ENCODE data around the gene APOL1. TPM values are rescaled to one million over a fixed set of nuclear protein-coding genes. Genes with fewer than 3 reads are reported as not detected.

APOL1 gene
- total and polyA plus RNA-seq, 4 donors: 7.7 to 129 (median 59.5) TPM

DNA sequence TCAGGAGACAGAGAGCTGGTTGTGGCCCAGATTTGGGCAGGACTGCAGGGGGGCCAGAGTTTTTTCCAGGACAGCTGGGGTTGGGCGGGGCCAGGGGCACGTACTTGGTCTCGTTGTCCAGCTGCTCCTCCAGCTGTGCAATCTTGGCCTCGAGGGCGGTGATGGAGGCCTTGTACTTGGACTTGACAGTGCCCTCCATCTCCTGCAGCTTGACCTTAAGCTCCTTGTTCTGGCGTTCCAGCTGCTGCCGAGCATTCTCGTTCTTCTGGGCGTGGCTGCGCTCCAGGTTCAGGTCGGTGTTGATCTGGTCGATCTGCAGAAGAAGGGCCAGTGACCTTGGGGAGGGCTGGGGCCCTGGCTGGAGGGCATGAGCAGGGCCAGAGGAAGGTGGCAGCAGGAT lies 32.1 kb downstream of the APOL1 start:
- Histone ChIP-seq H3K9me3 (ENCODE audit: control insufficient read depth in 4 of 4, low read length in 3 of 4) (no peaks in the 10 kb centered on the region), H3K27me3 (ENCODE audit: control insufficient read depth in 4 of 4, insufficient read depth in 4 of 4, low read length in 3 of 4) (no peaks in the 10 kb centered on the region), H3K4me1 (ENCODE audit: control insufficient read depth in 4 of 4, insufficient read depth in 4 of 4, low read length in 3 of 4) (peaks cover 11 to 36% (median 21%) of the 10 kb centered on the region in 4 donors), H3K27ac (ENCODE audit: low read depth in 1 of 2, low read length in 2 of 2) (no peak overlapping the region), H3K4me3 (ENCODE audit: low read depth in 1 of 3, low read length in 3 of 3) (no peak overlapping the region), H3K9ac (ENCODE audit: low read depth in 1 of 2, low read length in 2 of 2) (no peak overlapping the region), H3K36me3 (ENCODE audit: control insufficient read depth in 4 of 4, insufficient read depth in 3 of 4, low read depth in 1 of 4, low read length in 3 of 4) (peaks cover 33 to 70% (median 54%) of the 10 kb centered on the region in 4 donors)
- TF ChIP-seq RXRA (IDR thresholded peaks at IDR 0.05) (no peak), FOXA1 (IDR thresholded peaks at IDR 0.05) (no peak), TAF1 (conservative IDR thresholded peaks at IDR 0.05) (no peak), EGR1 (IDR thresholded peaks at IDR 0.05; ENCODE audit: low read depth in 2 of 2) (no peak), SP1 (IDR thresholded peaks at IDR 0.05) (no peak), HNF4A (conservative IDR thresholded peaks at IDR 0.05) (no peak), GABPA (IDR thresholded peaks at IDR 0.05 in 1 of 2, conservative IDR thresholded peaks at IDR 0.05 in 1 of 2) (no peak), MAX (IDR thresholded peaks at IDR 0.05) (no peak), JUND (IDR thresholded peaks at IDR 0.05) (no peak), NR2F2 (IDR thresholded peaks at IDR 0.05) (no peak), HNF4G (IDR thresholded peaks at IDR 0.05) (no peak), RAD21 (IDR thresholded peaks at IDR 0.05) (no peak), FOXA2 (IDR thresholded peaks at IDR 0.05) (no peak), REST (IDR thresholded peaks at IDR 0.05) (no peak), YY1 (IDR thresholded peaks at IDR 0.05) (no peak)
- TF ChIP-seq, protein P1, sequence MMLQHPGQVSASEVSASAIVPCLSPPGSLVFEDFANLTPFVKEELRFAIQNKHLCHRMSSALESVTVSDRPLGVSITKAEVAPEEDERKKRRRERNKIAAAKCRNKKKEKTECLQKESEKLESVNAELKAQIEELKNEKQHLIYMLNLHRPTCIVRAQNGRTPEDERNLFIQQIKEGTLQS (IDR thresholded peaks at IDR 0.05): no peak
- TF ChIP-seq, protein P2, sequence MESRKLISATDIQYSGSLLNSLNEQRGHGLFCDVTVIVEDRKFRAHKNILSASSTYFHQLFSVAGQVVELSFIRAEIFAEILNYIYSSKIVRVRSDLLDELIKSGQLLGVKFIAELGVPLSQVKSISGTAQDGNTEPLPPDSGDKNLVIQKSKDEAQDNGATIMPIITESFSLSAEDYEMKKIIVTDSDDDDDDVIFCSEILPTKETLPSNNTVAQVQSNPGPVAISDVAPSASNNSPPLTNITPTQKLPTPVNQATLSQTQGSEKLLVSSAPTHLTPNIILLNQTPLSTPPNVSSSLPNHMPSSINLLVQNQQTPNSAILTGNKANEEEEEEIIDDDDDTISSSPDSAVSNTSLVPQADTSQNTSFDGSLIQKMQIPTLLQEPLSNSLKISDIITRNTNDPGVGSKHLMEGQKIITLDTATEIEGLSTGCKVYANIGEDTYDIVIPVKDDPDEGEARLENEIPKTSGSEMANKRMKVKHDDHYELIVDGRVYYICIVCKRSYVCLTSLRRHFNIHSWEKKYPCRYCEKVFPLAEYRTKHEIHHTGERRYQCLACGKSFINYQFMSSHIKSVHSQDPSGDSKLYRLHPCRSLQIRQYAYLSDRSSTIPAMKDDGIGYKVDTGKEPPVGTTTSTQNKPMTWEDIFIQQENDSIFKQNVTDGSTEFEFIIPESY (IDR thresholded peaks at IDR 0.05): no peak
- TF ChIP-seq, protein P3, sequence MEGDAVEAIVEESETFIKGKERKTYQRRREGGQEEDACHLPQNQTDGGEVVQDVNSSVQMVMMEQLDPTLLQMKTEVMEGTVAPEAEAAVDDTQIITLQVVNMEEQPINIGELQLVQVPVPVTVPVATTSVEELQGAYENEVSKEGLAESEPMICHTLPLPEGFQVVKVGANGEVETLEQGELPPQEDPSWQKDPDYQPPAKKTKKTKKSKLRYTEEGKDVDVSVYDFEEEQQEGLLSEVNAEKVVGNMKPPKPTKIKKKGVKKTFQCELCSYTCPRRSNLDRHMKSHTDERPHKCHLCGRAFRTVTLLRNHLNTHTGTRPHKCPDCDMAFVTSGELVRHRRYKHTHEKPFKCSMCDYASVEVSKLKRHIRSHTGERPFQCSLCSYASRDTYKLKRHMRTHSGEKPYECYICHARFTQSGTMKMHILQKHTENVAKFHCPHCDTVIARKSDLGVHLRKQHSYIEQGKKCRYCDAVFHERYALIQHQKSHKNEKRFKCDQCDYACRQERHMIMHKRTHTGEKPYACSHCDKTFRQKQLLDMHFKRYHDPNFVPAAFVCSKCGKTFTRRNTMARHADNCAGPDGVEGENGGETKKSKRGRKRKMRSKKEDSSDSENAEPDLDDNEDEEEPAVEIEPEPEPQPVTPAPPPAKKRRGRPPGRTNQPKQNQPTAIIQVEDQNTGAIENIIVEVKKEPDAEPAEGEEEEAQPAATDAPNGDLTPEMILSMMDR (IDR thresholded peaks at IDR 0.05; ENCODE audit: low read depth, low read length, missing input control): no peak
- 51% methylated on average over 12 of the region's 12 CpGs for WGBS
- no peak for DNase-seq (ENCODE audit: low spot score)
